KBM-7 (cell line): Measurements from ENCODE around the gene PLA2G4A.
"Not testable (repeated sequence)": the region's sequence is repeated elsewhere in the genome, so short reads cannot be mapped to it uniquely, and the experiment has no call there.

Experiments used
- DNase-seq: peaks from one replicate; pipeline ENCODE4 v3.0.0-alpha.2; 2015
- in situ Hi-C: fragments of 300-500 bp; cut with MboI; formaldehyde crosslinking; loops from 2 replicates; pipeline ENCODE4 v1.14.3; 2020; ENCODE audit warnings: low sequenced_read_pairs, low pct_unique_long_range_greater_than_20kb, mixed read lengths

Gene PLA2G4A

GRCh38 chr1:186901631-186902030 is 72.9 kb downstream of the PLA2G4A start:
- no peak for DNase-seq
- in situ Hi-C loops, result no loop called here

DNA sequence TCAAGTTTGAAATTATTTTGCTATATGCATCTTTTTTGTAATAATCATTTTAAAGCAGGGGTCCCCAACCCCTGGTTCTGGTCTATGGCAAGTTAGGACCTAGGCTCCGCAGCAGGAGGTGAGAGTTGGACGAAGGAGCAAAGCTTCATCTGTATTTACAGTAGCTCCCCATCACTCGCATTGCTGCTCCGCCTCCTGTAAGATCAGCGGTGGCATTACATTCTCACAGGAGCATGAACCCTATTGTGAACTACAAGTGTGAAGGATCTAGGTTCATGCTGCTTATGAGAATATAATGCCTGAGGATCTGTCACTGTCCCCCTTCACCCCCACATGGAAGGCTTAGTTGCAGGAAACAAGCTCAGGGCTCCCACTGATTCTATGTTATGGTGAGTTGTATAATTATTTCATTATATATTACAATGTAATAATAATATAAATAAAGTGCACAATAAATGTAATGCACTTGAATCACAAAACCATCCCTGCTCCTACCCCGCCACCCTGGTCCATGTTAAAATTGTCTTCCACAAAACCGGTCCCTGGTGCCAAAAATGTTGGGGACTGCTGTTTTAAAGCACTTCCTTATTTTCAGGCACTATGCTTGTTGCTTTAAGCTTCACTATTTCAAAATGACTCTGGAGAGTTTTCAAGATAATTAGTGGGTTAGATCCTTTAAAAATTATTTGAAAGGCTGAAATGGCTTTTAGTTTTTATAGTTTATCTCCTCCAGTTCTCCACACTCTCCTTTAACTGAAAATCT is 74.8 kb downstream of the PLA2G4A start:
- in situ Hi-C loops, result no loop called here
- DNase-seq, result peak; percentile 24

GRCh38 chr1:186904361-186904760 is 75.6 kb downstream of the PLA2G4A start:
- DNase-seq, result peak; percentile 16
- in situ Hi-C loops, result no loop called here

GRCh38 chr1:186905561-186905960 is 76.8 kb downstream of the PLA2G4A start:
- in situ Hi-C loops, result no loop called here
- no peak for DNase-seq

DNA sequence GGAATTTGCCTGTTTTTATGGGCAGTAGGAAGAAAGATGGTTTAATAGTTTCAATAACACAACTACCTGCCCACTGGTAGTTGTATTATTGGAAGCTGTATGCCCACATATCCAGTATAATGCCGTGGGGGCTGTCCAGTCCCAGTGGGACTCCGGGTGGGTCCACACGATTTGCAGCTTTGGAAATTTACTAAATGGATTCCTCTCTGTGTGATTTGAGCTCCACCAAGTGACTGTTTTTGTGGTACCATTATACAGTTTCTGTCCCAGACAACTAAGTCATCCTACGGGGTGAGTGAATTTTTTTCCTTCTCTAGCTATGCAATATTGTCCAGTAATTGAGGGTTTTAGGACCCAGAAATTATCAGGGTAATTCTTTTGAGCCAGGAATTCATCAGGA is 86.8 kb downstream of the PLA2G4A start:
- no peak for DNase-seq

GRCh38 chr1:186917106-186917786 is 88.5 kb downstream of the PLA2G4A start:
- in situ Hi-C loops, DNase-seq: not testable (repeated sequence)

More for the DNA sequence above, 86.8 kb downstream of the PLA2G4A start:
- in situ Hi-C loops, result no loop called here

DNA sequence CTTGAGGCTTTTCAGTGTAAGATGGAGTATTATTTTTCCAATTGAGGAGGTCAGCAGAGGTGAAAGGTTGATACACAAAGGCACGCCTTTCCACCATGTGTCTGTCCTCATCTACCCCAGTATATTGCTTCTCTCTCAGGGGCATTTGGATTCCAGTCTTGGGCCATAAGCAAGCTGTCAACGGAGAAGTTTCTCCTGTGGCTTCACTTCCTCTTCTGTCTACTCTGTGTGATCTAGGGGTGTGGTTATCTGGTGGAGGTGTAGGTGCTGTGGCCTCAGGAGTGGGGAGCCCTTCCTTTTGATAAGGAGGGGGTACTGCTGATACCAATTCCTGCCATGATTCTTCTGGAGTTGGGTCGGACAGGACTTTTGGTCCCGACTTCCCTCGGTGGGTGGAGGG is 92.6 kb downstream of the PLA2G4A start:
- DNase-seq, result peak; percentile 62
- in situ Hi-C loops, result not testable (repeated sequence)

DNA sequence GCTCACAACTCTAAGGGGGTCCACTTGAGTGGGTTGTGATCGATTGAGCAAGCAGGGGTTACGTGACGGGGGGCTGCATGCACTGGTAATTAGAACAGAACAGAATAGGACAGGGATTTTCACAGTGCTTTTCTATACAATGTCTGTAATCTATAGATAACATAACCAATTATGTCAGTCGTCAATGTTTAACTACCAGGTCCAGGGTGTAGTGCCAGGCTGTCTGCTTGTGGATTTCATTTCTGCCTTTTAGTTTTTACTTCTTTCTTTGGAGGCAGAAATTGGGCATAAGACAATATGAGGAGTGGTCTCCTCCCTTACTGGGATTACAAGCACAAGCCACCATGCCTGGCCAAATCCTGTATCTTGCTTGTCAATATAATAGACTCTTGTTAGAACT is 94.1 kb downstream of the PLA2G4A start:
- in situ Hi-C loops, DNase-seq: not testable (repeated sequence)

DNA sequence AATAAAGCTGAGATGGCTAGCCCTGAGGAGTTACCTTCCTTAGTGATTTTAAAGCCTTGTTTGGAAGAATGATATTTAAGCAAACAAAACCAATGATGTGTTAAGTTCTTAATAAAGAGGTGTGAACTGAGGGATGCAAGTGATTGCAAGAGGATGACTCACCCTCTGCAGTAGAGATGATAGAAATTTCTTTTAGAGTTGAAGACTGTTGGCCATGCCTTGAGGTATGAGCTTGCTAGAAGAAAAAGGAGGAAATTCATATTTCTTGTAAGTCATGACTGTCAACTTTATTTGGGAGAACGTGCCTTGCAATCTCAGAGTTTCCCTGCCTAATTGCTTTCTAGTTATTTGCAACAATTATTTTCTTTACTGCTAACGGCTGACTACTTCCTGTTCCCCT is 94.7 kb downstream of the PLA2G4A start:
- in situ Hi-C loops, result no loop called here
- DNase-seq, result no peak

DNA sequence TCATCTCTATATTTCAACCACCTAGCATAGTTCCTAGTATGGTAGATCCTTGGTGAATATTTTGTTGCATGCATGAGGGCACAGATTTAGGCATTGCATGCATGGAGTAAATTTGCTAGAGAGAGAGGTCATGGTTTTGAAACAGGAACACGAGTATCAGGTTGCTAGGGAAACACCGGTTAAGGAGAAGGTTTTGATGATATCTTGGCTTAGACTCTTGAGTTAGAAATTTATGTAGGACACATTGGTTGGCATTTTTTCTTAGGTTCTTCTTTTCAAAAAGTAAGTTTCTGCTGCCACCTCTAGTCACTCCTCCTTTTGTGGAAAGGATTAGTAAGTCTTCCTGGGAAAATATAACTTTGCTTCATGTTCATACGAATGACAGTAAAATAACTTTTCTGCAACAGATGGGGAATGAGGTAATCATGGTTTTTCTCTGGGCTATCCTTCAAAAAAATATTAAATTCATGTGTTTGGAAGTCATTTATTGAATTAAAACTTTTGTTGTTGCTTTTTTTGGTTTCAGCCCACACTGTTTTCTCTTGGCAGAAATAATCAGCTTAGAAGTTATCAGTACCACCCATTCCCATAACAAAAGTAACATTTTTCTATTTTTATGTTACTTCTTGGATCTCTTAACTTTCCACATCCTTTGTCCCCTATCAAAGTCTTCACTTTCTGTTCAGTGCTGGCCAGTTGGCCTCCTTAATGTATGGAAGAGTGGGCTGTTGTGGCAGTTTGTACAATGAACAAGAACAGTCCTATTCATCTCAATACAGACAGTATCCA is 97.3 kb downstream of the PLA2G4A start:
- in situ Hi-C loops, result no loop called here

GRCh38 chr1:186927884-186928283 is 99.1 kb downstream of the PLA2G4A start:
- no peak for DNase-seq
- in situ Hi-C loops, result no loop called here

More for the DNA sequence above, 97.3 kb downstream of the PLA2G4A start:
- peak; percentile 43 for DNase-seq

DNA sequence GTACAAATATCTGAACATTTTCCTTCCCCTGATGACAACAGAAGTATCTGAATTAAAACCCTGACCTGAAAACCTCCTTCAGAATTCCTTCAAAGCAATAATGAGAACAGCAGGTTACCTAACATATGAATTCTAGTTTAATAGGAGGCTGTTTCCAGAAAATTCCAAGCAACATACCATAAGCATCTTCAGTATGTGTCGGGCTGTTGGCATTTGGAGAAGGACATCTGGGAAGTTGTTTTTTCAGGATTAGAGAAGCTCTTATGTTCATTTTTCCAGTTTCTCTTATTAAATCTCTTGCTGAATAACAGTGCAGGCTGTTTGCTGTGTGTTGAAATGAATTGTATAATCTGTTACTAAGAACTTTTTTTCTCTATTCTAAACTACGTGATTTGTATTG is 101.5 kb downstream of the PLA2G4A start:
- no peak for DNase-seq
- in situ Hi-C loops, result no loop called here

- in situ Hi-C loops, result no loop called here
- DNase-seq, result no peak
Measured at GRCh38 chr1:186937016-186937670, 108.4 kb downstream of the PLA2G4A start.

DNA sequence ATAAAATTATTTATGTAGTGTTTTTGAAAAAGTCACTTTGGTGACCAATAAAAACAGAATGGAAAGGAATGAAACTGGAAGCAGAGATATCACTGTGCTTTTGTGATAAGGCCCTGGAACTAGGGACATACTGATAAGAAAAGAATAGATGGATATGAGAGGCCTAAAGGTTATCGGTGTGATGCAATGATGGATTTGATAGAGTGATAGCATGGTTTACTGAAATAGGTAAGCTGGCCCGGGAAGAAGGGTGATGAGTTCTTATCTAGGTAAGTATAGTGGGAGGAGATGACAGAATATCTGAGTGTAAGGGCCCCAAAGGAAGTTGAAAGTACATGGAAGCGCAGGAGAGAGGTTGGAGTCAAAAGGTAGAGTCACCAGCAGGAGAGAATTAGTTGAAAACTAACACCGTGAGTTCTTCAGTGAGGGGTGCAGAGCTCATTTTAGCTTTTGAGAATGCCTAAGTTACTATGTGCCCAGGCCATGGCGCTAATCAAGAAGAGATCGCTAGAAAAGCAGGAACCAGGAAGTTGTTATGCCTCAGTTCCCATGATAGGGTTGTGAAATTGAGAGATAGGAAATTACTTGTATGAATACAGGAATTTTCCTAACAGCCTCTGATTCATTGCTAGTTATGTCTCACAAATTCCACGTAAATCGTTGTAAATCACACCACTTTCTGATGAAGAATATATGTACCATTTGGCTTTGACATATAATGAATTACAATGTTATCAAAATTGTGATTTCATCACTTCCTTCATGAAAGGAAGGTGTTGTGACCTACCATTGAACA is 115.3 kb downstream of the PLA2G4A start:
- no peak for DNase-seq
- in situ Hi-C loops, result no loop called here

DNA sequence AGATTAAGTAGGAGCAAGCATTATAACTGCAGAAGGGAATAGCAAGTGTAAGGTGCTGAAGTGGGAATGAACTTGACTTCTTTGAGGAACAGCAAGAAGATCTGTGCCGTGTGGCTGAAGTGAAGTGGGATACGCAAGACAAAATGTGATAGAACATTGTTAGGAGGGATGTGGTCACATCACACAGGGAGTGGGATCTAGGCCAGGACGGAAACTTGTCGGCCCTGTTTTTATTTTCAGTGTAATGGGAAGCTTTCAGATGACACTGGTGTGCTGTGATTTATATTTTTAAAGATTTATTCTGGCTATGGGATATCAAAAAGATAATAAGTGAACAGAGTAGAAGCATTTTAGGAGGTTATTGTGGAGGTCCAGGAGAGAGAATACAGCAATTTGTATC is 116.4 kb downstream of the PLA2G4A start:
- DNase-seq, result no peak
- in situ Hi-C loops, result no loop called here

DNA sequence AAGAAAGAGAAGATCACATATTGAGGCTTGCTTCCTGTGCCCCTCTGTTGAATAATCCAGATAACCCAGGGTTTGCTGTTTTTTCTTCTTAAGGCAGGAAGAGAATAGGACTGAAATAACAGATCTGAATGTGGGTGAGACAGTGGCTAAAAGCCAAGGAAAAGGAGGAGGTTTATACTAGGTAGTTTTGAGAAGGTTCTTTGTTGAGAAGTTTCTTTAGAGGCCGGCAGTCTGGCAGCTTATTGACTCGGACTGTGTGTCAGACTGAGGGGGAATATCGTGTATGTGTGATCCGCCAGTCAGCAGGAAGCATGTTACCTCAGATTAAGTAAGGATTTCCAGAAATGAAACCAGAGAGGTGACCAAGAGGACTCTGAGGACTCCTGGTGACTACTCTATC is 119.8 kb downstream of the PLA2G4A start:
- peak; percentile 69 for DNase-seq
- in situ Hi-C loops, result no loop called here

DNA sequence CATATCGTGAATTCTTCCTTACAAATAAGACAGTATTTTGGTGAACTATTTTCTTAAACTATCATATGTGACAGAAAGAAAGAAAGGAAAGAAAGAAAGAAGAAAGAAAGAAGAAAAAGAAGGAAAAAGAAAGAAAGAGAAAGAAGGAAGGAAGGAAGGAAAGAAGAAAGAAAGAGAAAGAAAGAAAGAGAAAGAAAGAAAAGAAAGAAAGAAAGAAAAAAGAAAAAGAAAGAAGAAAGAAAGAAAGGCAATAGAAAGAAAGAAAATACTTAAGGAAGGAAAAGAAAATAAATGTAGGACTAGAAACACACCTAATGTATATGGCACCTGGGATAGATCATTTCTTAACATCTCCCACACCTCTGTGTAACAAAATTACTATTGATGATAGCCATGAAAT is 120.4 kb downstream of the PLA2G4A start:
- DNase-seq, result no peak
- in situ Hi-C loops, result no loop called here

DNA sequence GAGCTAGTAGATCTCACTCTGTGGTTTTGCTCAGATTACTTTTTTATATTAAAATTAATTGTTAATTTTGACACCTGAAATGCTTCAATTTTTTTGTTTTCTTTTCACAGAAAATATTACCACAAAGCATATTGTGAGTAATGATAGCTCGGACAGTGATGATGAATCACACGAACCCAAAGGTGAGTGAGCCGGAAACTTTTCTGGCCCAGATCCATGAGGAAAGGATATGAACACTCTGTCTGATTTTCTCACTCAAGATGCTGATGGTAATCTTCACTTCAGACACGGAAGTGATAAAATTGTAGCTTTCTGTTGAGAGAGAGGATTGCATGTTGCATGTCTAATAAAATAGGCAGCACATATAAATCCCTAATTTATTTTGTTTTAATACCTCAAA is 121.8 kb downstream of the PLA2G4A start:
- DNase-seq, result no peak
- in situ Hi-C loops, result no loop called here

DNA sequence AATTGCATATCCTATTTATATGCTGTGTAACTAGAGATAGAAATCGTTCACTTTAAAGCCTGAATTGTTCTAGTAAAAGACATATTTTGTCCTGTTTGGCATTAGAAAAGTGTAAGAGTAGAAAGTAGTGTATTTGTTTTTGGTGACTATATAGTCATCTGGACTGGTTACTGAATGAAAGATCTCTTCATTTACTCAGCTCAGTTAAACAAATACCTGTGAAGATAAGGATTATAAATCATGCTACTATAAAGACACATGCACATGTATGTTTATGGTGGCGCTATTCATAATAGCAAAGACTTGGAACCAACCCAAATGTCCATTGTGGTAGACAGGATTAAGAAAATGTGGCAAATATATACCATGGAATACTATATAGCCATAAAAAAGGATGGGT is 125.1 kb downstream of the PLA2G4A start:
- in situ Hi-C loops, result no loop called here
- DNase-seq, result no peak
